K562 (cell line): ENCODE data around the gene GRIA1. TPM values are rescaled to one million over a fixed set of nuclear protein-coding genes. Genes with fewer than 3 reads are reported as not detected.

Experiments
- ATAC-seq: fragments of 200-7000 bp; cut with Tn5 transposase; 3 replicates; pipeline ENCODE4 v1.9.1; 2020; ENCODE audit warnings: moderate library complexity
- BruUV-seq: library from RNA; stranded (reverse); fragments of 400-500 nt; replicated peaks from 2 replicates; lab custom pipeline; 2021; lab: Mats Ljungman, UMichigan
- CTCF ChIA-PET: fragments of 300-600 bp; formaldehyde crosslinking; extraction: SDS; loops from one replicate; lab custom pipeline; 2021; ENCODE audit warnings: low intra/inter-chr PET ratio; lab: Yijun Ruan, JAX
- POLR2A ChIA-PET: fragments of 300-600, 350-650 bp; sonication (Branson Sonifier 250); formaldehyde crosslinking; extraction: SDS; loops from one replicate; lab custom pipeline; 2021; ENCODE audit warnings: antibody characterized with exemption, inconsistent platforms; lab: Yijun Ruan, JAX
- DNase-seq, 4 experiments: peaks; one replicate each; pipeline versions ENCODE4 v3.0.0 to v3.0.0-alpha.2; 2011 to 2018; ENCODE audit warnings: low spot score in 3 of 4, mixed read lengths in 3 of 4; ENCODE audit errors: extremely low read depth in 1 of 4
- FAIRE-seq: peaks from 2 replicates; lab custom pipeline; 2011; peaks lifted over from hg19 to GRCh38; lab: Jason Lieb, UNC
- H2AFZ ChIP-seq: 2 replicates; pipeline ENCODE4 v1.6.0; 2011; ENCODE audit warnings: low read depth, low read length, control low read depth, inconsistent platforms
- H3K27ac ChIP-seq: fragments of 200-600 bp; 3 replicates; pipeline ENCODE4 v1.8.0; 2011; ENCODE audit warnings: low read depth, mild to moderate bottlenecking, control low read depth, inconsistent platforms, low read length, moderate library complexity, mixed read lengths; ENCODE audit errors: extremely low read depth
- H3K27me3 ChIP-seq, 2 experiments: fragments of 300-600 bp in 1 of 2; 2 replicates in 1 of 2; 3 replicates in 1 of 2; pipeline versions ENCODE4 v1.6.0 to v1.8.0; 2011; ENCODE audit warnings: inconsistent platforms in 2 of 2, low read length in 2 of 2, mild to moderate bottlenecking in 1 of 2, mixed read lengths in 1 of 2, moderate library complexity in 1 of 2; ENCODE audit not compliant: control insufficient read depth in 2 of 2, insufficient read depth in 2 of 2
- H3K36me3 ChIP-seq: fragments of 300-600 bp; 3 replicates; pipeline ENCODE4 v1.8.0; 2011; ENCODE audit warnings: mild to moderate bottlenecking, low read length, inconsistent platforms; ENCODE audit not compliant: control insufficient read depth, insufficient read depth
- H3K4me1 ChIP-seq, 2 experiments: fragments of 200-600 bp in 1 of 2; replicated peaks in 1 of 2; 2 replicates in 1 of 2; 3 replicates in 1 of 2; pipeline versions ENCODE4 v1.5.1 to v1.8.0; 2011; ENCODE audit warnings: inconsistent platforms in 2 of 2, low read length in 2 of 2, mild to moderate bottlenecking in 1 of 2, mixed read lengths in 1 of 2, moderate library complexity in 1 of 2; ENCODE audit not compliant: control insufficient read depth in 2 of 2, insufficient read depth in 2 of 2
- H3K4me2 ChIP-seq: 2 replicates; pipeline ENCODE4 v1.6.1; 2011; ENCODE audit warnings: low read length, control low read depth, inconsistent platforms, mixed read lengths; ENCODE audit not compliant: insufficient read depth
- H3K4me3 ChIP-seq: fragments of 200-600 bp; sonication (generic), shearing (Covaris generic); 2 replicates; pipeline ENCODE4 v1.5.1; 2016; ENCODE audit warnings: control low read depth, inconsistent platforms
- H3K79me2 ChIP-seq: fragments of 200-600 bp; 3 replicates; pipeline ENCODE4 v1.8.0; 2011; ENCODE audit warnings: low read length, inconsistent platforms; ENCODE audit not compliant: control insufficient read depth, insufficient read depth
- H3K9ac ChIP-seq, 2 experiments: 2 replicates each; pipeline versions ENCODE4 v1.6.0 to v1.6.1; 2011; ENCODE audit warnings: low read depth in 2 of 2, low read length in 2 of 2, control low read depth in 1 of 2, inconsistent platforms in 1 of 2, mild to moderate bottlenecking in 1 of 2, mixed read lengths in 1 of 2; ENCODE audit not compliant: insufficient read depth in 1 of 2
- H3K9me1 ChIP-seq: one replicate; pipeline ENCODE4 v1.6.0; 2011; ENCODE audit warnings: inconsistent platforms, mild to moderate bottlenecking, low read length, moderate library complexity; ENCODE audit not compliant: control insufficient read depth, insufficient read depth
- H3K9me3 ChIP-seq: replicated peaks from 2 replicates; pipeline ENCODE4 v1.5.1; 2011; ENCODE audit warnings: low read depth, low read length, inconsistent platforms; ENCODE audit not compliant: control insufficient read depth, insufficient read depth
- H4K20me1 ChIP-seq: replicated peaks from 2 replicates; pipeline ENCODE4 v1.6.1; 2011; ENCODE audit warnings: low read length, inconsistent platforms, mixed read lengths; ENCODE audit not compliant: control insufficient read depth, insufficient read depth
- ATF7 ChIP-seq: fragments of 450-650 bp; IDR thresholded peaks from 2 replicates; pipeline ENCODE4 v1.7.1; 2014; ENCODE audit warnings: mild to moderate bottlenecking, moderate library complexity
- CEBPB ChIP-seq: fragments of 450-650 bp; IDR thresholded peaks from 2 replicates; pipeline ENCODE4 v1.6.1; 2016; ENCODE audit warnings: missing genetic modification characterization, missing compliant biosample characterization
- CREB3 ChIP-seq: fragments of 450-650 bp; conservative IDR thresholded peaks from 2 replicates; pipeline ENCODE4 v1.6.1; 2016; ENCODE audit warnings: missing genetic modification characterization, low read depth, mild to moderate bottlenecking, missing compliant biosample characterization, moderate library complexity
- FUS ChIP-seq: fragments of 200-400 bp; formaldehyde crosslinking; optimal IDR thresholded peaks from 2 replicates; pipeline ENCODE3; 2017; ENCODE audit warnings: low read depth, low read length
- IRF1 ChIP-seq: sonication (generic); formaldehyde crosslinking; IDR thresholded peaks from 2 replicates; pipeline ENCODE4 v1.8.0; 2022; ENCODE audit warnings: missing genetic modification reagents, mild to moderate bottlenecking, borderline replicate concordance
- KLF6 ChIP-seq: fragments of 250-450 bp; sonication (Bioruptor Pico); IDR thresholded peaks from 2 replicates; pipeline ENCODE4 v1.4.0; 2020; ENCODE audit warnings: mild to moderate bottlenecking, moderate library complexity, borderline replicate concordance
- MAFF ChIP-seq: IDR thresholded peaks from 2 replicates; pipeline ENCODE4 v1.6.1; 2012; ENCODE audit warnings: low read length, improper control_type of control experiment
- MXI1 ChIP-seq: IDR thresholded peaks from 2 replicates; pipeline ENCODE4 v1.6.1; 2011; ENCODE audit warnings: low read depth, mild to moderate bottlenecking, improper control_type of control experiment, low read length
- NFRKB ChIP-seq: fragments of 450-650 bp; IDR thresholded peaks from 2 replicates; pipeline ENCODE4 v1.6.1; 2016; ENCODE audit warnings: low read depth
- RBBP5 ChIP-seq: fragments of 200-600 bp; sonication (generic); IDR thresholded peaks from 2 replicates; pipeline ENCODE4 v1.6.1; 2012; ENCODE audit warnings: borderline replicate concordance, mild to moderate bottlenecking, low read length, control low read depth, inconsistent platforms; ENCODE audit not compliant: insufficient read depth, poor library complexity, severe bottlenecking
- SIX5 ChIP-seq, 2 experiments: IDR thresholded peaks; 2 replicates each; pipeline ENCODE4 v1.6.1; 2011; ENCODE audit warnings: low read length in 2 of 2, borderline replicate concordance in 1 of 2, low read depth in 1 of 2, mild to moderate bottlenecking in 1 of 2, moderate library complexity in 1 of 2; ENCODE audit not compliant: insufficient read depth in 1 of 2
- SMARCA4 ChIP-seq: fragments of 450-650 bp; IDR thresholded peaks from 2 replicates; pipeline ENCODE4 v1.6.1; 2016
- TCFL5 ChIP-seq: fragments of 250-450 bp; sonication (Bioruptor Pico); conservative IDR thresholded peaks from 2 replicates; pipeline ENCODE4 v1.6.1; 2021; ENCODE audit warnings: mild to moderate bottlenecking, moderate library complexity, matching md5 sums
- THRB ChIP-seq: fragments of 450-650 bp; formaldehyde crosslinking; conservative IDR thresholded peaks from 2 replicates; pipeline ENCODE4 v1.4.0; 2022; ENCODE audit warnings: mild to moderate bottlenecking, missing genetic modification characterization
- YBX1 ChIP-seq: fragments of 450-650 bp; IDR thresholded peaks from 2 replicates; pipeline ENCODE4 v1.7.1; 2016; ENCODE audit warnings: mild to moderate bottlenecking
- ZBTB33 ChIP-seq: sonication (generic); formaldehyde crosslinking; IDR thresholded peaks from 2 replicates; pipeline ENCODE4 v1.8.1; 2023; ENCODE audit warnings: mild to moderate bottlenecking, missing genetic modification reagents
- ZNF77 ChIP-seq: fragments of 250-450 bp; sonication (Bioruptor Pico); IDR thresholded peaks from 2 replicates; pipeline ENCODE4 v1.5.0; 2020
- ZSCAN32 ChIP-seq: fragments of 450-650 bp; formaldehyde crosslinking; IDR thresholded peaks from 2 replicates; pipeline ENCODE4 v1.4.0; 2020; ENCODE audit warnings: mild to moderate bottlenecking, moderate library complexity
- WGBS: fragments of 100-300 bp; shearing (Covaris generic); methylation state at CpG from one replicate; pipeline ENCODE4 v1.1.6; 2016; ENCODE audit warnings: low coverage, mixed read lengths; ENCODE audit not compliant: insufficient coverage; ENCODE audit errors: missing lambda C conversion rate; 5-methylcytosine and 5-hydroxymethylcytosine counted together
- in situ Hi-C: fragments of 300-500 bp; cut with MboI; formaldehyde crosslinking; loops from 4 replicates; pipeline ENCODE4 v1.15.0; 2018; ENCODE audit warnings: inconsistent platforms, mixed read lengths
- intact Hi-C: fragments of 100-400 bp; cut with micrococcal nuclease; formaldehyde crosslinking; loops from 2 replicates; pipeline ENCODE4 v1.14.2; 2022
- polyA plus RNA-seq, 8 experiments: library from polyadenylated mRNA; depleted of rRNA in 4 of 8; stranded (reverse) in 5 of 8; unstranded in 3 of 8; fragments of >200 nt; fragmentation: Nextera tagmentation in 2 of 8; fragmentation: Illumina TruSeq in 1 of 8; extraction: Ambion mirVana in 2 of 8; extraction: Trizol in 1 of 8; gene quantifications; 2 replicates each; pipeline versions ENCODE4 v1.2.1 to v1.2.3, GENCODE V29; 2011 to 2014; ENCODE audit warnings: inconsistent platforms in 1 of 8, missing spikeins in 1 of 8
- total RNA-seq, 7 experiments: library from RNA; depleted of rRNA in 6 of 7; stranded (reverse); fragments of >200 nt in 6 of 7; fragmentation: Illumina TruSeq in 2 of 7; extraction: Trizol in 2 of 7; gene quantifications; 2 replicates each; pipeline versions ENCODE4 v1.2.1 to v1.2.3, GENCODE V29; 2011 to 2021; ENCODE audit warnings: low replicate concordance in 1 of 7

Gene GRIA1
- total and polyA plus RNA-seq, 9 of the 15 experiments (the other 6 are each of a cell fraction or from before 2014, with no cell fraction given) = not detected

GRCh38 chr5:153623124-153623523 is 132.7 kb downstream of the GRIA1 start:
- intact Hi-C loops = no loop called here
- BruUV-seq = no TSS peak

More at GRCh38 chr5:153623124-153623523, 132.7 kb downstream of the GRIA1 start:
- ChIA-PET CTCF (no interaction called here), POLR2A (no interaction called here)
- H3K9me3 ChIP-seq = no peaks in the 10 kb centered on the region
- no peak for ATAC-seq
- H3K27ac ChIP-seq = no peak overlapping the region
- peaks cover 0 to 5% of the 10 kb centered on the region in 2 experiments; a peak in 3 of 5 replicates for H3K4me1 ChIP-seq
- H4K20me1 ChIP-seq = no peaks in the 10 kb centered on the region
- H3K9me1 ChIP-seq = no peaks in the 10 kb centered on the region
- no peaks in the 10 kb centered on the region for H3K27me3 ChIP-seq
- no peaks in the 10 kb centered on the region for H3K79me2 ChIP-seq
- in situ Hi-C loops = no loop called here
- H3K4me2 ChIP-seq = no peak overlapping the region
- TF ChIP-seq SMARCA4 (no peak), CREB3 (tag) (no peak), THRB (CRISPR knock-in tag) (no peak), TCFL5 (CRISPR knock-in tag) (no peak), RBBP5 (no peak), KLF6 (CRISPR knock-in tag) (no peak), IRF1 (CRISPR knock-in tag) (no peak), ZBTB33 (CRISPR knock-in tag) (no peak), ZNF77 (no peak), MXI1 (no peak), MAFF (no peak), YBX1 (no peak), SIX5 (IDR thresholded peaks at IDR 0.05; ENCODE audit: borderline replicate concordance in 1 of 2, insufficient read depth in 1 of 2, low read depth in 1 of 2, low read length in 2 of 2) (no peak), FUS (no peak), ATF7 (no peak), NFRKB (no peak), ZSCAN32 (CRISPR knock-in tag) (no peak), CEBPB (no peak)
- no peak overlapping the region for H3K9ac ChIP-seq
- FAIRE-seq = no peak
- H3K36me3 ChIP-seq = no peaks in the 10 kb centered on the region
- no peak for DNase-seq
- no peak overlapping the region for H3K4me3 ChIP-seq
- WGBS = 0% methylated on average over 3 of the region's 3 CpGs
- no peak overlapping the region for H2AFZ ChIP-seq
